ENCODE data around the gene CEP63.

CEP63 gene

GRCh38 chr3:134608771-134609435 lies 123.0 kb downstream of the CEP63 start:
- DNase-seq (ENCODE audit: low spot score) = peak; percentile 36

- no peak for DNase-seq (ENCODE audit: low spot score)
These were observed 124.1 kb downstream of the CEP63 start for GRCh38 chr3:134609821-134610431.

GRCh38 chr3:134610432-134611385 lies 124.9 kb downstream of the CEP63 start:
- DNase-seq (ENCODE audit: low spot score) = no peak

- peak; percentile 24 for DNase-seq (ENCODE audit: low spot score)
These were observed 125.7 kb downstream of the CEP63 start for GRCh38 chr3:134611516-134611915.

- peak; percentile 29 for DNase-seq (ENCODE audit: low spot score)
These were observed 127.2 kb downstream of the CEP63 start for GRCh38 chr3:134613006-134613520.

GRCh38 chr3:134614955-134615354 lies 129.1 kb downstream of the CEP63 start:
- peak; percentile 9 for DNase-seq (ENCODE audit: low spot score)

GRCh38 chr3:134615743-134616142 lies 129.9 kb downstream of the CEP63 start:
- peak; percentile 19 for DNase-seq (ENCODE audit: low spot score)

GRCh38 chr3:134617608-134618477 lies 132.0 kb downstream of the CEP63 start:
- DNase-seq (ENCODE audit: low spot score) = peak; percentile 29

GRCh38 chr3:134618478-134619300 lies 132.8 kb downstream of the CEP63 start:
- DNase-seq (ENCODE audit: low spot score) = peak; percentile 21

- peak; percentile 36 for DNase-seq (ENCODE audit: low spot score)
These were observed 133.4 kb downstream of the CEP63 start for GRCh38 chr3:134619301-134619615.

GRCh38 chr3:134619884-134620445 lies 134.1 kb downstream of the CEP63 start:
- peak; percentile 21 for DNase-seq (ENCODE audit: low spot score)

GRCh38 chr3:134620476-134621115 lies 134.7 kb downstream of the CEP63 start:
- DNase-seq (ENCODE audit: low spot score) = peak; percentile 35

GRCh38 chr3:134621854-134622253 lies 136.0 kb downstream of the CEP63 start:
- no peak for DNase-seq (ENCODE audit: low spot score)

GRCh38 chr3:134622806-134623365 lies 137.0 kb downstream of the CEP63 start:
- DNase-seq (ENCODE audit: low spot score) = peak; percentile 25

- peak; percentile 33 for DNase-seq (ENCODE audit: low spot score)
These were observed 137.9 kb downstream of the CEP63 start for GRCh38 chr3:134623615-134624245.

All from ecto neural progenitor cell (in vitro differentiated cells).